Right lobe of liver (tissue), 6 donors: ENCODE measurements around the gene KTN1. TPM values are rescaled to one million over a fixed set of nuclear protein-coding genes. Genes with fewer than 3 reads are reported as not detected.

Experiments
- ATAC-seq, 4 donors: fragments of 200-7000 bp; cut with Tn5 transposase; one replicate each; pipeline ENCODE4 v1.9.1; 2020; ENCODE audit warnings: mild to moderate bottlenecking in 4 of 4, moderate library complexity in 4 of 4
- DNase-seq, 3 donors: peaks; one replicate each; pipeline ENCODE4 v3.0.0-alpha.2; 2020
- H3K27ac ChIP-seq, 3 donors: fragments of 200-600 bp; one replicate each; pipeline ENCODE4 v1.8.0; 2022
- H3K27me3 ChIP-seq, 2 donors: fragments of 200-600 bp; one replicate each; pipeline ENCODE4 v1.8.0; 2022
- H3K36me3 ChIP-seq, 4 donors: fragments of 200-600 bp; sonication (generic) in 1 of 4; one replicate each; pipeline versions ENCODE4 v1.5.1 to v1.8.0; 2017 to 2022; ENCODE audit warnings: control low read depth in 1 of 4
- H3K4me1 ChIP-seq, 4 donors: fragments of 200-600 bp; sonication (generic) in 1 of 4; one replicate each; pipeline versions ENCODE4 v1.5.1 to v1.8.0; 2017 to 2022; ENCODE audit warnings: control low read depth in 1 of 4
- H3K4me3 ChIP-seq, 3 donors: fragments of 200-600 bp; one replicate each; pipeline ENCODE4 v1.8.0; 2022
- H3K9me3 ChIP-seq, 4 donors: fragments of 200-600 bp; sonication (generic) in 1 of 4; one replicate each; pipeline versions ENCODE4 v1.5.1 to v1.8.0; 2017 to 2022; ENCODE audit warnings: control low read depth in 1 of 4
- CTCF ChIP-seq, 4 donors: fragments of 200-600 bp in 3 of 4; fragments of 450-650 bp in 1 of 4; IDR thresholded peaks; one replicate each; pipeline versions ENCODE4 v1.5.1 to v1.8.0; 2016 to 2022; ENCODE audit warnings: antibody characterized with exemption in 4 of 4, mild to moderate bottlenecking in 2 of 4
- POLR2A ChIP-seq: fragments of 450-650 bp; IDR thresholded peaks from one replicate; pipeline ENCODE4 v1.6.1; 2017; ENCODE audit warnings: antibody characterized with exemption, mild to moderate bottlenecking
- WGBS: methylation state at CpG from one replicate; pipeline ENCODE4 v1.1.6; 2018; ENCODE audit warnings: low coverage, low lambda C conversion rate; ENCODE audit not compliant: insufficient coverage; ENCODE audit errors: missing lambda C conversion rate; 5-methylcytosine and 5-hydroxymethylcytosine counted together
- intact Hi-C, 2 donors: fragments of 100-400 bp; cut with DNase I; formaldehyde crosslinking; loops; one replicate each; pipeline versions ENCODE4 v1.11.2 to v1.14.1; 2022
- small RNA-seq, 2 experiments: library from RNA; depleted of rRNA; stranded (forward); fragments of <200 nt; gene quantifications; one replicate each; pipeline ENCODE3, GENCODE V24; 2016
- total RNA-seq, 6 experiments: library from RNA; depleted of rRNA in 2 of 6; stranded (reverse); fragments of >200 nt in 2 of 6; fragmentation: NEBNext Ultra II Directional in 3 of 6; extraction: Animal tissue kit (Norgen Biotek cat#: 25700) in 3 of 6; gene quantifications; one replicate each; pipeline versions ENCODE4 v1.1.0 to v1.2.4, GENCODE V29; 2016 to 2023
- donor health status: DM: no; HTN: yes; CAD: no.
- donor health status: DM: no; HTN: no; CAD: no.
- donor health status: DM: no; HTN: no; CAD: no.
- donor health status: DM: no; HTN: yes; CAD: no.
- donor health status: DM: no; HTN: yes; CAD: no.

The KTN1 gene
- total RNA-seq, 6 experiments from 2014 or later, result 55.8 to 90.8 (median 64.1) TPM

- H3K36me3 ChIP-seq, result no peaks in the 10 kb centered on the region
- no peak for DNase-seq
Measured at GRCh38 chr14:55731311-55731872, 151.4 kb downstream of the KTN1 start.

GRCh38 chr14:55731881-55732498 is 152.0 kb downstream of the KTN1 start:
- Histone ChIP-seq H3K4me1 (no peaks in the 10 kb centered on the region), H3K9me3 (no peaks in the 10 kb centered on the region), H3K27ac (no peak overlapping the region), H3K36me3 (no peaks in the 10 kb centered on the region), H3K27me3 (no peaks in the 10 kb centered on the region), H3K4me3 (no peak overlapping the region)
- no peak for DNase-seq
- TF ChIP-seq POLR2A, result no peak
- TF ChIP-seq CTCF (IDR thresholded peaks at IDR 0.05), result peak; percentile 57 to 72 (median 68)
- 0% methylated on average over 2 of the region's 2 CpGs for WGBS
- ATAC-seq, result peak in 2 of 4 donors; percentile 50 to 56
- intact Hi-C loops, result no loop called here

More at GRCh38 chr14:55731311-55731872, 151.4 kb downstream of the KTN1 start:
- TF ChIP-seq CTCF (IDR thresholded peaks at IDR 0.05), result no peak
- no peak for TF ChIP-seq POLR2A
- 62% methylated on average over 4 of the region's 4 CpGs for WGBS
- intact Hi-C loops, result no loop called here
- Histone ChIP-seq H3K4me3 (no peak overlapping the region), H3K9me3 (no peaks in the 10 kb centered on the region), H3K27me3 (no peaks in the 10 kb centered on the region), H3K27ac (no peak overlapping the region), H3K4me1 (no peaks in the 10 kb centered on the region)
- ATAC-seq, result no peak

DNA sequence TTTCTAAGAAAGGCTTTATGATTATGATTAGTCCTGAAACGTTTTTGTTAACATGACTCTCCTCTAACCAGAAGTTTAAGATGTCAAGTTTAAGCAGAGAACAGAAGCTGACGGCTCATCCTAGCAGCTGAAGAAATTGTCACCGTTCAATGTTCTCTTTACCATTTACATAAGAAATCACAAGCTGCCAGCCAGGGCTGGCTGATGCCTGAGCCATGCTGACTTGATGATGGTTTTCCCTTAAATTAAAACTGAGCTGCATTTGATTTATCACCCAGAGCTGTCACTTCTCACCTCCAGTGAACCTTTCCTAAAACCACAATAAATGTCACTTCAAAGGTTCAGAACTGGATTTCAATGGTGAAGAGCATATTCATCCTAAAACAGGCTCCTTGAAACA is 153.6 kb downstream of the KTN1 start:
- H3K27me3 ChIP-seq, result no peaks in the 10 kb centered on the region
- ATAC-seq (no peak), DNase-seq (no peak)
- H3K27ac ChIP-seq, result no peak overlapping the region
- no peaks in the 10 kb centered on the region for H3K9me3 ChIP-seq
- no peak for TF ChIP-seq CTCF (IDR thresholded peaks at IDR 0.05)
- TF ChIP-seq POLR2A, result no peak
- no peak overlapping the region for H3K4me3 ChIP-seq
- intact Hi-C loops, result no loop called here
- H3K4me1 ChIP-seq, result no peaks in the 10 kb centered on the region
- 38% methylated on average over 3 of the region's 3 CpGs for WGBS
- no peaks in the 10 kb centered on the region for H3K36me3 ChIP-seq

Small RNA genes lying within 50 kb of the gene (small RNA-seq; reads per million reads assigned to genes)
- 0 reads per million in 2 experiments for gene RF00019

Other genes starting within 250 kb of the KTN1 start
- 1 to 10 TPM; 4.0 to 4.7 (median 4.2) TPM for gene ATG14, start 168.4 kb upstream of the KTN1 start, total RNA-seq
- gene TBPL2, start 139.6 kb upstream of the KTN1 start, total RNA-seq, result not detected